ENCODE data around the gene CHD9.
A peak's percentile ranks its signal among the peaks of the same experiment; 100 is the strongest.

Gene CHD9

GRCh38 chr16:53093162-53093744 is 38.5 kb downstream of the CHD9 start:
- DNase-seq (ENCODE audit: low spot score) = no peak

- DNase-seq (ENCODE audit: low spot score) = no peak
Measured at GRCh38 chr16:53094013-53094630, 39.3 kb downstream of the CHD9 start.

- DNase-seq (ENCODE audit: low spot score) = no peak
Measured at GRCh38 chr16:53097190-53097589, 42.4 kb downstream of the CHD9 start.

- DNase-seq (ENCODE audit: low spot score) = peak; percentile 85
Measured at GRCh38 chr16:53098526-53099317, 43.9 kb downstream of the CHD9 start.

GRCh38 chr16:53099318-53100130 is 44.7 kb downstream of the CHD9 start:
- DNase-seq (ENCODE audit: low spot score) = peak; percentile 92

- no peak for DNase-seq (ENCODE audit: low spot score)
Measured at GRCh38 chr16:53100131-53100748, 45.4 kb downstream of the CHD9 start.

DNA sequence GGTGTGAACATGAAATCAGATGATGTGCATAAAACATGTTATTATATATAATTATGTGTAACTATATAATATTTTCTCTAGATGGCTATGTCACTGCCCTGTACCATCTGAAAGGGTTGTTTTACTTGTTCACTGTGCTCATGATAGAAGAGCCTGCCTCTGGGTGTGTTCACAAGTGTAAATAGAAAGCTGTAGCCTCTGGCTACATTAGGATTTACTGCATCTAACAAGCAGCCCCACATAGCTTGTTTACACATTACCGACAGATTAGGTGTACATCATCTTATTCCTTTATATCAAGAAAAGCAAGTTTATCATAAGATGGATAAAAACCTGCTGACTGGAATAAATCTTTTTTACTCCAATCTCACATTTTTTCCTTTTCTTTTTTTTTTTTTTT is 46.1 kb downstream of the CHD9 start:
- no peak for DNase-seq (ENCODE audit: low spot score)

DNA sequence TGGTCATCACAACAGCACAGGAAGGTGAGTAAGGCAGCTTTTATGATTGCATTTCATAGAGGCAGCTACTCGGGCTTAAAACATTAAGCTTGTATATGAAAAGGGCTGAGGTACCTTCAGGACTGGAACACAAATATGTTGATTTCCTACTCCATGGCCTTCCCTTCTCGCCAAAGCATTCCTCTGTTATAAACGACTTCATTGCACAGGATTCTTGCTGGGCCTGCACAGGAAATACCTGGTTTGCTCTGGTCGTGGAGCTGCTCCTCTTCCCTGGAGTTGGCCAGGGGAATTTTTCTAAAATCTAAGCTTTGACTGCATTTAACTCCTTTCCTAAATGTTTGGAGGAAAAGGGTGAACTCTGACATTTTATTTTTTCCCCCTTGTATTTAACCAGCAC is 49.0 kb downstream of the CHD9 start:
- DNase-seq (ENCODE audit: low spot score) = no peak

GRCh38 chr16:53105565-53105964 is 50.8 kb downstream of the CHD9 start:
- no peak for DNase-seq (ENCODE audit: low spot score)

DNA sequence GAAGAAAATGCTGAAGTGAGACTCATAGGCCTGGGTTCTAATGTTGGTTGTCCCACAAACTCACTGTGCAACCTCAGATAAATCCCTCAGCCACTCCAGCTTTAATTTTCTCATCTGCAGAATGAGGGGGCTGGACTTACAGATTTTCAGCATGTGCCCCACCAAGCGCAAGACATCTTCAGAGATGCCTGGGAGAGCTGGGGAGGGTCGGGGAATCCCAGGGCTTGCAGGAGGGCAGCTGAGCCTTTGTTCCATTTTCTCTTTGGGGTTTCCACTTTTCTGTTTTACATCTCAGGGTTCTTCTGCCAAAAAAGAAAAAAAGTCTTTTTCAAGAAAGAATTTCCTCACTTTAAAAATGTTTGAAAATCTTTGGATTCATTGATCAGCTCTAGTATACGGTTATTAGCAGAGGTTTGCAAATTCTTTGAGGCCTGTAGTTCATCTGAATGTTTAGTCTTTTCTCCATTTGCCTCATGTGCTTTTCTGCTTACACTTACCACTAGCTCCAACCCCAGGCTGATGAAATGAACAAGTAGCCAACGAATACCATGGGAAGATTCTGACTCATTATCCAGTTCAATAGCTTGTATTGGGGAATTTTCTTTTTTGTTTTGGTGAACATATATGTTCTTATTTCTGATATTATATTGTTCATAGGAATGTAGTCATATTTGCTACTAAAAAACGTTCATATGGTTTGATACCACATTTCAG is 56.4 kb downstream of the CHD9 start:
- peak; percentile 33 for DNase-seq (ENCODE audit: low spot score)

GRCh38 chr16:53112015-53112414 is 57.2 kb downstream of the CHD9 start:
- no peak for DNase-seq (ENCODE audit: low spot score)

DNA sequence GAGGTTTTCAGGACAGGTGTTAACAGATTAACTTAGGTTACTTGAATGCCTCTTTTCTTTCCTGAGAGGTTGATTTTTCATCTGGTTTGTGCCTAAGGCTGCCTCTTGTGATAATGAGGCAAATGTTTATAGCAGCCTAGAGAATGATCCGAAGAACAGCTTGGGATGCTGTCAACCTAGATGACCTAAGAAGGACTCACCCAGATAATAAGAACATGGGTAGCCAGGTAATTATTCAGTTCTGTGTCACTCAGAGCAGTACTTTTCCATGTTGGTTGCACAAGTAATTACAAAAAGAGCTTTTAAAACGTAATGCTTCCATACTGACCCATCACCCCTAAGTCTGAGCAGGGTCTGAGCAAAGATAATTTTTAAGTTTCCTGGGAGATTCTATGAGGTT is 60.3 kb downstream of the CHD9 start:
- DNase-seq (ENCODE audit: low spot score) = no peak

DNA sequence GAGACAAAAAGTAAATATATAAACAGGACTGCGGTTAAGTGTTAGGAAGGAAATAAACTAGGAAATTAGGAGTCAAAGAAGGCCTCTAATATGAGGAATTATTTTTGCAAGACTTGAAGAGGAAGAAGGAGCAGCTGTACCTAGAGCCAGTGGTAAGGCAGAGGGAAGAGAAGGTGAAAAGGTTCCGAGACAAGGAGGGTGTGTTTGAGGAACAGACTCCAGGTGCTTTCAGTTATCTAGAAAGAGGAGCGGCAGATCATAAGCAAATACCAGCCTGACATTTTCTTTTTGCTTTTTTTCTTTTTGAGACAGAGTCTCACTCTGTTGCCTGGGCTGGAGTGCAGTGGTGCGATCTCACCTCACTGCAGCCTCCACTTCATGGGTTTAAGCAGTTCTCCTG is 61.0 kb downstream of the CHD9 start:
- no peak for DNase-seq (ENCODE audit: low spot score)

GRCh38 chr16:53121043-53121620 is 66.3 kb downstream of the CHD9 start:
- DNase-seq (ENCODE audit: low spot score) = no peak

DNA sequence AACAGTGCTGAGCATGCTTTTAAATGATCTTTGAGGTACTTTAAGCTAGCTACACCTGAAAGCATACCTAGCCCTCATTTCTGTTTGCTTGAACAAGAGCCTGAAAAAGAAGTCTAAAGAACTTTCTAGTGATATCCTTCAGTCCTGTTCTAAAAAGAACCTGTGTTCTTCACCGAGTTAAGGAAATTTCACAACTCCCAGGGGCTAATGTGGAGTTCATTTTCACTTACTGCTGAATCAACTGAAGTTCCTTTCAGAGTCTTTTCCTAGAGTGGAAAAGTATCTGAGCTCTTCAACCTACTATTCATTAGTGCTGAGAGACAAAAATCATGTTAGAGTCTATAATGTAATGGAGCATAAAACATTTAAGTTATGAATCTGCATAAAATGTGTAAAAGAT is 66.9 kb downstream of the CHD9 start:
- no peak for DNase-seq (ENCODE audit: low spot score)

DNA sequence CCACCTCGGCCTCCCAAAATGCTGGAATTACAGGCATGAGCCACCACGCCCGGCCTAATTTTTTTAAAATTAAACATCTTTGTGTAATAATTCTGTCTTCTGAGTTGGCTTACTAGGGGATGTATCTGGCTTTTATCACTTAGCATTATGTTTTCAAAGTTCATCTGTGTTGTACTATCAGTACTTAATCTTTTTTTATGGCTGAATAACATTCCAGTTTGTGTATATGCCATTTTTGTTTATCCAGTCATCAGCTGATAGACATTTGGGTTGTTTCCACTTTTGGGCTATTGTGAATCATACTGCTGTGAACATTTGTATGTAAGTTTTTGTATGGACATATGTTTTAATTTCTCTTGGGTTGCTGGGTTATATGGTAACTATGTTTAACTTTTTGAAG is 69.0 kb downstream of the CHD9 start:
- DNase-seq (ENCODE audit: low spot score) = peak; percentile 22

DNA sequence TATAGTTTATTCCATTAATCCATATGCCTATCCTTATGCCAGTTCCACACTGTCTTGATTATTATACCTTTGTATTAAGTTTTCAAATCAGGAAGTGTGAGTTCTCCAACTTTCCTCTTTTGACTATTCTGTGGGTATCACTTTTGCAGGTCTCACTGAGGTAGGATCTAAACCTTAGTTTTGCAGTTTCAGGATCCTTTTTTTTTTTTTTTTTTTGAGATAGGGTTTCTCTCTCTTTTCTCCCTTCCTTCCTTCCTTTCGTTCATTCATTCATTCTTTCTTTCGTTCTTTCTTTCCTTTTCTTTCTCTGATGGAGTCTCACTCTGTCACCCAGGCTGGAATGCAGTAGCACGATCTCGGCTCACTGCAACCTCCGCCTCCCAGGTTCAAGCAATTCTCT is 71.6 kb downstream of the CHD9 start:
- DNase-seq (ENCODE audit: low spot score) = no peak

GRCh38 chr16:53129281-53130158 is 74.7 kb downstream of the CHD9 start:
- peak; percentile 29 for DNase-seq (ENCODE audit: low spot score)

DNA sequence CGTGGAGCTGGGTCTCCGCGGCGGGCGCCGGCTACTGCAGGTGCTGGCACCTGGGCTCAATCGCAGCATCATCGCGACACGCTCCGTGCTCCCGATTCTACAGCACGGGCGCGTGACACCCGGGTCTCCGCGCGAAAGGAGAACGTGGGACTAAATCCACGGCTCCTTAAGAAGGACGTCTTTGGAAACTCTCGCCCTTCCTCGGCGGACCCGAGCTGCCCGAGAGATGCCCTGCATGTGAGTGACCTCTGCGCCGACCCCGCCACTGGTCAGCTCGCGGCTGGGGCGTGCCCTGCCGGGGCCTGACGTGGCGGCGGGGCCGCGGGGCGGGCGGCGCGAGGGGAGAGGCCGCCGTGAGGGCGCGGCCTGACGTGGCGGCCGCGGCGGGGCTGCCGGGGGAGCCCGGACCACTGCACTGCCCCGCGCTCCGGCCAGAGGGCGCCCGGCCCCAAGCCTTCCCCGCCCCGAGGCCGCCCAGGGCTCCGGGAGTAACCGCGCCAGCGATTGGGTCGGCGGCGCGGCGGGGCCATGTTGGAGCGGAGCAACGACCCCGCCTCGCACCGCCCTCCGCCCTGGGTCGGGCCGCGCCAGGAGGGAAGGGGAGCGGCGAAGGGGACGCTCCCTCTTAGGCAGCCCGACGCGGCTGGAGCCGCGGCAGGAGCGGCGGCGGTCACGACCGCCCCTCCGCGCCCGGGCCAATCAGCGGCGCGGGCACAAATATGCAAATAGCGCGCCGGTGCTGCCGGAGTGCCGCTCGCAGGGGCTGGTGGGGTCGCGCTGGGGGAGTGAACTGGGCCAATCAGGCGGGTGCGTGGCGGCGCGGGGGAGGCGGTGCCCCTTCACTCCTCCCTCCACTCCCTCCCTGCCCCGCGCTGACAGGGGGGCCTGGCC is 75.6 kb downstream of the CHD9 start:
- peak; percentile 99 for DNase-seq (ENCODE audit: low spot score)
